Testis (tissue), 2 donors: ENCODE measurements around the gene KANK2.

Experiments
- POLR2A ChIP-seq: fragments of 450-650 bp; IDR thresholded peaks from one replicate; pipeline ENCODE4 v1.6.1; 2017; ENCODE audit warnings: antibody characterized with exemption, mild to moderate bottlenecking, moderate library complexity
- TF ChIP-seq, protein P1 (sequence below), 3 experiments: fragments of 450-650 bp in 2 of 3; fragments of 200-600 bp in 1 of 3; sonication (generic) in 1 of 3; IDR thresholded peaks; one replicate each; pipeline ENCODE4 v1.5.1; 2016 to 2019; ENCODE audit warnings: antibody characterized with exemption in 3 of 3, mild to moderate bottlenecking in 2 of 3, moderate library complexity in 1 of 3

DNA sequence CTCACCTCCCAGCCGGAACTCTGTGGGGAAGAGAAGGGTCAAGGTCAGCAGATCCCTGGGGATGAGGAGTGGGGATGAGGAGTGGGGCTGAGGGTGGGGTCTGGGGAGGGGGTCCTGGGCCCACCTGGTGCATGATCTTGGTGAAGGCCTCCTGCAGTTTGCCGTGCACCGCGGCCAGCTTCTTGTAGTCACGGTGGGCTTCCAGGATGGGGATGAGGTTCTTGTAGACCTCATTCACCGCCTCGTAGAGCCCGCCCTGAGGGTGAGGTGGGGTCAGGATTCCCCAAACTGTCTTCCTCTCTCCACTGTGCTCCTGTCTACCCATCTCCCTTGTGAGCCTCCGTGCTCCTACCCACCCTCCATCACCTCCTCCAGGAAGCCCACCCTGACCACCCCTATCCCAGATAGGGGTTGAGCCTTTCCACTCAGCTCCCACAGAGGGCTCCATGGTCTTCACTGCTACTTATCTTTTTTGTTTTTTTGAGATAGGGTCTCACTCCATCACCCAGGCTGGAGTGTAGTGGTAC is 6.8 kb upstream of the KANK2 start:
- TF ChIP-seq POLR2A: no peak
- TF ChIP-seq, protein P1, sequence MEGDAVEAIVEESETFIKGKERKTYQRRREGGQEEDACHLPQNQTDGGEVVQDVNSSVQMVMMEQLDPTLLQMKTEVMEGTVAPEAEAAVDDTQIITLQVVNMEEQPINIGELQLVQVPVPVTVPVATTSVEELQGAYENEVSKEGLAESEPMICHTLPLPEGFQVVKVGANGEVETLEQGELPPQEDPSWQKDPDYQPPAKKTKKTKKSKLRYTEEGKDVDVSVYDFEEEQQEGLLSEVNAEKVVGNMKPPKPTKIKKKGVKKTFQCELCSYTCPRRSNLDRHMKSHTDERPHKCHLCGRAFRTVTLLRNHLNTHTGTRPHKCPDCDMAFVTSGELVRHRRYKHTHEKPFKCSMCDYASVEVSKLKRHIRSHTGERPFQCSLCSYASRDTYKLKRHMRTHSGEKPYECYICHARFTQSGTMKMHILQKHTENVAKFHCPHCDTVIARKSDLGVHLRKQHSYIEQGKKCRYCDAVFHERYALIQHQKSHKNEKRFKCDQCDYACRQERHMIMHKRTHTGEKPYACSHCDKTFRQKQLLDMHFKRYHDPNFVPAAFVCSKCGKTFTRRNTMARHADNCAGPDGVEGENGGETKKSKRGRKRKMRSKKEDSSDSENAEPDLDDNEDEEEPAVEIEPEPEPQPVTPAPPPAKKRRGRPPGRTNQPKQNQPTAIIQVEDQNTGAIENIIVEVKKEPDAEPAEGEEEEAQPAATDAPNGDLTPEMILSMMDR (IDR thresholded peaks at IDR 0.05): no peak
